HEK293T (cell line): ENCODE results near the gene INPP4B.

Source experiments
- CTCF ChIA-PET: fragments of 350-600 bp; formaldehyde crosslinking; extraction: SDS; loops from one replicate; lab custom pipeline; 2021; ENCODE audit warnings: antibody characterized with exemption, inconsistent platforms; lab: Yijun Ruan, JAX
- POLR2A ChIA-PET: fragments of 350-600 bp; formaldehyde crosslinking; extraction: SDS; loops from one replicate; lab custom pipeline; 2020; ENCODE audit warnings: antibody characterized with exemption, inconsistent platforms; lab: Yijun Ruan, JAX
- DNase-seq: peaks from one replicate; pipeline ENCODE4 v3.0.0; 2012; ENCODE audit warnings: mixed read lengths; ENCODE audit errors: extremely low spot score
- ARNT ChIP-seq: fragments of 450-650 bp; IDR thresholded peaks from 2 replicates; pipeline ENCODE4 v1.6.1; 2017; ENCODE audit warnings: mild to moderate bottlenecking
- BHLHE40 ChIP-seq: fragments of 450-650 bp; IDR thresholded peaks from 2 replicates; pipeline ENCODE4 v1.6.1; 2016; ENCODE audit warnings: mild to moderate bottlenecking, moderate library complexity, borderline replicate concordance
- CTBP1 ChIP-seq: fragments of 450-650 bp; IDR thresholded peaks from 2 replicates; pipeline ENCODE4 v1.6.1; 2016; ENCODE audit warnings: borderline replicate concordance
- ELF4 ChIP-seq: fragments of 450-650 bp; IDR thresholded peaks from 2 replicates; pipeline ENCODE4 v1.6.1; 2017; ENCODE audit warnings: antibody characterized with exemption
- FOXA1 ChIP-seq: fragments of 450-650 bp; IDR thresholded peaks from 2 replicates; pipeline ENCODE4 v1.6.1; 2016; ENCODE audit warnings: mild to moderate bottlenecking
- FOXK2 ChIP-seq: fragments of 450-650 bp; IDR thresholded peaks from 2 replicates; pipeline ENCODE4 v1.6.1; 2016; ENCODE audit warnings: mild to moderate bottlenecking
- FOXM1 ChIP-seq: fragments of 450-650 bp; IDR thresholded peaks from 2 replicates; pipeline ENCODE4 v1.6.1; 2017; ENCODE audit warnings: mild to moderate bottlenecking, borderline replicate concordance
- HDGF ChIP-seq: fragments of 450-650 bp; IDR thresholded peaks from 2 replicates; pipeline ENCODE4 v1.6.1; 2017; ENCODE audit warnings: antibody characterized with exemption, borderline replicate concordance
- L3MBTL2 ChIP-seq: fragments of 450-650 bp; conservative IDR thresholded peaks from 2 replicates; pipeline ENCODE4 v1.6.1; 2016; ENCODE audit warnings: mild to moderate bottlenecking
- LEF1 ChIP-seq: fragments of 450-650 bp; IDR thresholded peaks from 2 replicates; pipeline ENCODE4 v1.6.1; 2017; ENCODE audit warnings: mild to moderate bottlenecking, borderline replicate concordance
- NFRKB ChIP-seq: fragments of 450-650 bp; IDR thresholded peaks from 2 replicates; pipeline ENCODE4 v1.6.1; 2016; ENCODE audit warnings: mild to moderate bottlenecking, moderate library complexity
- SP1 ChIP-seq: fragments of 450-650 bp; IDR thresholded peaks from 2 replicates; pipeline ENCODE4 v1.6.1; 2017
- SUZ12 ChIP-seq: fragments of 450-650 bp; IDR thresholded peaks from 2 replicates; pipeline ENCODE4 v1.6.1; 2016; ENCODE audit warnings: mild to moderate bottlenecking
- TARDBP ChIP-seq: fragments of 450-650 bp; IDR thresholded peaks from 2 replicates; pipeline ENCODE4 v1.6.1; 2016
- ZNF384 ChIP-seq: fragments of 450-650 bp; IDR thresholded peaks from 2 replicates; pipeline ENCODE4 v1.6.1; 2016
- TF ChIP-seq, protein P1 (sequence below): fragments of 450-650 bp; IDR thresholded peaks from 2 replicates; pipeline ENCODE4 v1.6.1; 2016

Gene INPP4B

DNA sequence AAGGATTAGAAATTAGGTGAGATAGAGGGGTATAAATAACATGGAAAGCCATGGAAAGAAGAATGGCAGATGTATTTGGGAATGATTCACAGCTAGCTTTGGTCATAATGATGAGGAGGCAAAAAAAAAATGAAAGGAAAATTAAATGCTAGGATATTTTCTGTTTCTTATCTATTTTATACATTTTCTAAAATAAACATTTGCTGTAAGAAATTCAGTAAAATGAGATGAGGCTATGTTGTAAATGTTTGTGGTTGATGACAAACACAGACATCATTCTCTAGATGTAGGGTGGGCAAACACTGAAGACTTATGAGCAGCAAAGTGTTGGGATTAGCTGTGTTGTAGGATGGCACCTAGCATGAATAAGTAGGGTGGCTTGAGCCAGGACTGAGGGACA is 802.6 kb downstream of the INPP4B start:
- DNase-seq, result no peak
- CTCF ChIA-PET, result no interaction called here
- POLR2A ChIA-PET, result no interaction called here
- TF ChIP-seq, protein P1, sequence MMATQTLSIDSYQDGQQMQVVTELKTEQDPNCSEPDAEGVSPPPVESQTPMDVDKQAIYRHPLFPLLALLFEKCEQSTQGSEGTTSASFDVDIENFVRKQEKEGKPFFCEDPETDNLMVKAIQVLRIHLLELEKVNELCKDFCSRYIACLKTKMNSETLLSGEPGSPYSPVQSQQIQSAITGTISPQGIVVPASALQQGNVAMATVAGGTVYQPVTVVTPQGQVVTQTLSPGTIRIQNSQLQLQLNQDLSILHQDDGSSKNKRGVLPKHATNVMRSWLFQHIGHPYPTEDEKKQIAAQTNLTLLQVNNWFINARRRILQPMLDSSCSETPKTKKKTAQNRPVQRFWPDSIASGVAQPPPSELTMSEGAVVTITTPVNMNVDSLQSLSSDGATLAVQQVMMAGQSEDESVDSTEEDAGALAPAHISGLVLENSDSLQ, result no peak
- TF ChIP-seq NFRKB, result no peak
- no peak for TF ChIP-seq LEF1
- no peak for TF ChIP-seq BHLHE40
- TF ChIP-seq FOXA1, result no peak
- no peak for TF ChIP-seq SP1
- no peak for TF ChIP-seq FOXK2
- TF ChIP-seq HDGF, result no peak
- no peak for TF ChIP-seq ZNF384
- no peak for TF ChIP-seq TARDBP
- no peak for TF ChIP-seq L3MBTL2
- TF ChIP-seq FOXM1, result no peak

DNA sequence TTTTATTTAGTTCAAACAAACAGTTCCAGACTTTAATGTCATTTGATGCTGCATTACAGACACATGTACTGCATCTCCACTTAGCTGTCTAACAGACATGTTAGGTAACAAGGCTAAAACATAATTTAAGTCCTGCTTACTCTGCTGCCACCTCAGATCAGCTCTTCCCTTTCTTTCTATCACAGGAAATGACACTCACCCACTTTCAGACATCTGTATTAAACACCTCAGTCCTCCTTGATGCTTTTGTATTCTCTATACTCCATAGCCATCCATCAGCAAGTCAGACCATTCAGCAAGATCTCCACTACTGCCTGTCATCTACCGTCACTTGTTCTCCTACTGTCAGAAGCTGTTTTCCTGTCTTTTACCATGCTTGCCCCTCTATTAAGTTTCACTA is 804.3 kb downstream of the INPP4B start:
- TF ChIP-seq TARDBP (no peak), ELF4 (no peak), HDGF (no peak), L3MBTL2 (no peak), CTBP1 (no peak), FOXA1 (no peak), FOXK2 (no peak), NFRKB (no peak)
- TF ChIP-seq, protein P1, result no peak
- CTCF ChIA-PET, result no interaction called here
- DNase-seq, result no peak
- POLR2A ChIA-PET, result no interaction called here

- TF ChIP-seq HDGF (no peak), SUZ12 (no peak), LEF1 (no peak), SP1 (no peak), L3MBTL2 (no peak), CTBP1 (no peak), NFRKB (no peak), FOXM1 (no peak), ARNT (no peak), ELF4 (no peak), TARDBP (no peak), FOXA1 (no peak), FOXK2 (no peak), BHLHE40 (no peak), ZNF384 (no peak)
- TF ChIP-seq, protein P1, result no peak
- CTCF ChIA-PET, result no interaction called here
- DNase-seq, result no peak
- POLR2A ChIA-PET, result no interaction called here
Measured at GRCh38 chr4:142040043-142040442, 806.1 kb downstream of the INPP4B start.

- ChIA-PET POLR2A (no interaction called here), CTCF (no interaction called here)
- TF ChIP-seq NFRKB (no peak), LEF1 (no peak), BHLHE40 (no peak)
- DNase-seq, result no peak
Measured at GRCh38 chr4:142036795-142037583, 809.1 kb downstream of the INPP4B start.

DNA sequence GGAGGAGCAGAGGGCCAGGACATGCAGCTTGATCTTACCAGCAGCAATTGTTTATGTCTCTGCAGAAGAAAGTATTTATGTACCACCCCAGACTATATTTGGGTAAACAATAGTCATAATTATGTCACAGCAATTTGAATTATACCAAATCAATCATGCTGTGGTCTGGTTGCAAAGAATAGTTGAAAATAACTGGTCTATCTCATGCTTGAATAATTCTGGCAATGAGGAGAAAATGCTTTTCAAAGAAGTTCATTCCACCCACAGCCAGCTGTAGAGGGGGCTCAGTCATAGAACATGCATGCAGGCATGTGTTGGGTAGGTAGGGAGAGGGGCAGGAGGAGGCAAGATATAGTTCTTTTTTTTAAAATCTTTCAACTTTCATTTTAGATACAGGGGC is 810.5 kb downstream of the INPP4B start:
- TF ChIP-seq, protein P1, result no peak
- TF ChIP-seq L3MBTL2, result no peak
- no peak for TF ChIP-seq SUZ12
- no peak for TF ChIP-seq CTBP1
- TF ChIP-seq BHLHE40, result no peak
- TF ChIP-seq LEF1, result no peak
- TF ChIP-seq SP1, result no peak
- TF ChIP-seq ELF4, result no peak
- TF ChIP-seq FOXK2, result no peak
- TF ChIP-seq HDGF, result no peak
- no peak for TF ChIP-seq ZNF384
- no peak for TF ChIP-seq ARNT
- CTCF ChIA-PET, result no interaction called here
- DNase-seq, result no peak
- POLR2A ChIA-PET, result no interaction called here

DNA sequence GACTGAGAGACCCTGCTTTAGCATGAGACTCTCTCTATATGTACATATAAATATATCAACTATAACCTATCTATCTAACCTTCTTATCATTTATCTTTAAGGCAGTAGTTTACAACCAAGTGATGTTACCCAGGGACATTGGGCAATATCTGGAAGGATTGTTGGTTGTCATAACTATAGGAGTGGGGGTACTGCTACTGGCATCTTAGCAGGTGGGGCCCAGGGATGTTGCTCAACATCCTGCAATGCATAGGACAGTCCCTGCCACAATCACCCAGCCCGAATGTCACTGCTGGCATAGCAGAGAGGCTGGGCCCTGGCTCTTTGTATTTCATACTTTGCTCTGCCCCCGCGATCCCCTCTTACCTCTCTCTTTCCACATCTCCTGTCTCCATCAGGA is 812.0 kb downstream of the INPP4B start:
- CTCF ChIA-PET, result no interaction called here

More for the DNA sequence above, 812.0 kb downstream of the INPP4B start:
- no peak for TF ChIP-seq NFRKB
- TF ChIP-seq SUZ12, result no peak
- no peak for TF ChIP-seq LEF1
- no peak for TF ChIP-seq L3MBTL2
- no peak for TF ChIP-seq BHLHE40
- no peak for TF ChIP-seq ELF4
- TF ChIP-seq CTBP1, result no peak
- no peak for DNase-seq
- POLR2A ChIA-PET, result no interaction called here
